NB4 (cell line): Measurements from ENCODE around the gene PRR19.

Source experiments
- CTCF ChIP-seq: IDR thresholded peaks from one replicate; pipeline ENCODE4 v1.5.1; 2012; ENCODE audit warnings: low read depth, low read length
- POLR2A ChIP-seq: IDR thresholded peaks from 2 replicates; pipeline ENCODE4 v1.6.1; 2011; ENCODE audit warnings: mild to moderate bottlenecking; ENCODE audit not compliant: insufficient read length; ENCODE audit errors: extremely low read depth

DNA sequence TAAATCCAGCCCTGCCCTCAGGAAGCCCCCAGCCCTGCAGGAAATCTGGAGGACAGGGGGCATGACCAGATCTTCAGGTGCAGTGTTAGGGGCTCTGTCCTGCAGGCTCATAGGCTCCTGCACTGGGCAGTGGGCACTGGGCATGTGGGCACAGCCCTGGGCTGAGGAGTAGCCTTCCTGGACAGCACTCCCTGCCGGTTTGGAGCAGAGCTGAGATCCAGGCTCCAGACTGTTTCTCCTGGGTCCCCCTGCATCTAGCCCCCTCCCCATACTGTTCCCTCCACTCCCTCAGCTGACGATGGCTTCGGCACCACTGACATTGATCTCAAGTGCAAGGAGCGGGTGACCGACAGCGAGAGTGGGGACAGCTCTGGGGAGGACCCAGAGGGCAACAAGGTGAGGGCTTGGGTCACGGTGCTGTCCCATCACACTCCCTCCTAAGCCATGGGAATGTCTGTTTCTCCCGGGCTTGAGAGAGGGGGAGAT lies 12.3 kb upstream of the PRR19 start:
- no peak for TF ChIP-seq CTCF
- no peak for TF ChIP-seq POLR2A
